Ureter (tissue), 1 donor: Measurements from ENCODE around the gene DDRGK1. TPM values are rescaled to one million over a fixed set of nuclear protein-coding genes. Genes with fewer than 3 reads are reported as not detected.
A peak's percentile ranks its signal among the peaks of the same experiment; 100 is the strongest.
"Not testable (repeated sequence)": the region's sequence is repeated elsewhere in the genome, so short reads cannot be mapped to it uniquely, and the experiment has no call there.

Experiments
- DNase-seq: peaks from one replicate; pipeline ENCODE4 v3.0.0-alpha.2; 2020; ENCODE audit warnings: low spot score
- total RNA-seq: library from RNA; stranded (reverse); gene quantifications from one replicate; pipeline ENCODE4 v1.2.4, GENCODE V29; 2023
- donor health status: DM: yes; HTN: yes; CAD: no.

DDRGK1 gene
- total RNA-seq, 1 donor from 2014 or later: 62.9 TPM

GRCh38 chr20:3215359-3215917 is 11.0 kb upstream of the DDRGK1 start:
- not testable (repeated sequence) for DNase-seq

- DNase-seq: no peak
Measured at GRCh38 chr20:3213226-3213625, 8.7 kb upstream of the DDRGK1 start.

DNA sequence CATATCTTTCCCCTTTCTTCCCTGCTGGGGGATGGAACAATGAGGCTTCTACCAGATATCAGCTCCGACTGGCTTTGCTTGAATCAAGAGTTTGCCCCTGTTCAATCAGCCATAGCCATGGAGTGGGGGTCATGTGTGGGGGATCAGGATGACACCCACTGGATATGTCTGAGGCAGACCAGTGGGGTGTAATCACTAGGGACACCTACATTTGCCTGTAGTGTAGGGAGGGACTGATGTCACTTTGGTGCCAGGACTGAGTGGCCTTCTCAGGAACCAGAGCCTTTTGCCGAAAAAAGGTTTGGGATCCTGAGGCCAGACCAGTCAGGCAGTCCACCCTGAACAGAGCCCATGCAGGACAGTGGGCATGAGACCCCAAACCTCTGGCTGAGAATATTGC is 5.9 kb upstream of the DDRGK1 start:
- no peak for DNase-seq

DNA sequence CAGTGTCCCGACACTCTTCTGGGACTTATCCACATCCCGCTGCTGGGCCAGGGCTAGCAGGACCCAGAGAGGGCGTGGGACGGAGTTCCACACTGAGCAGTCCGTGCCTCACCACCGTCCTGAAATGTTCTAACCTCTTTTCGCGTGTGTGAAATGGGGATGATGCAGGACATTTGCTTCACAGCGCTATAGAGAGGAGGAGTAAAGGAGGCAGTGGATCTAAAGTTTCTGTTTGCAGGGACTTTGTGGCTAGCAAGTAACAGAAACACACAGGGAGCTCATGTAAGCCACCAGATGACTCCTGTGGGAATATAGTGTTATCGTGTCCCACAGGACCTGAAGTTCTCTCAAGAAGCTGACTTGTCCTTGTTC is 5.5 kb upstream of the DDRGK1 start:
- DNase-seq: no peak

GRCh38 chr20:3209257-3209945 is 4.9 kb upstream of the DDRGK1 start, which contains the start of gene ITPA:
Gene ITPA (plus strand): TSS chr20:3209498. CDS start chr20:3209552, 54 bp downstream.
- DNase-seq: peak; percentile 61

DNA sequence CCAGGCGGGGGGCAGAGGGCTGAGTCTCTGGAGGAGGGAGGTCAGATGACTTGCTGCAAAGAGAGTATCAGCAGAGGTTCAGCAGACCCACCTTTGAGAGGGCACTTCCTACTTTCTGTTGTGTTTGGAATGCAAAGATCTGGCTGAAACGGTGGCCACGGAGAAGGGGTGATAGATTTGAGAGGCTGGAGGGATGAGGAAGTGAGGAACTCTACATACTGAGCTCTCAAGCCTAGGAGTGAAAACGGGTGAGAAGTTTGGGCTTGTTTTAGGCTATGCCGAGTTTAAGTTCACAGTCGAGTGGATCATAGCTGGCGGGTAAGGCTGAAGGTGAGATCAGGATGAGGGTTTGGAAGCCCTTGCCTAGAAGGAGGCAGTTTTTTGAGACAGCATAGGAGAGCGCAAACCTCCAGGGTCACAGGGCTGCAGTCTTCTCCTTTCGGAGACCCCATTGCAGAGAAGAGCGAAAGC is 4.3 kb upstream of the DDRGK1 start:
- no peak for DNase-seq

DNA sequence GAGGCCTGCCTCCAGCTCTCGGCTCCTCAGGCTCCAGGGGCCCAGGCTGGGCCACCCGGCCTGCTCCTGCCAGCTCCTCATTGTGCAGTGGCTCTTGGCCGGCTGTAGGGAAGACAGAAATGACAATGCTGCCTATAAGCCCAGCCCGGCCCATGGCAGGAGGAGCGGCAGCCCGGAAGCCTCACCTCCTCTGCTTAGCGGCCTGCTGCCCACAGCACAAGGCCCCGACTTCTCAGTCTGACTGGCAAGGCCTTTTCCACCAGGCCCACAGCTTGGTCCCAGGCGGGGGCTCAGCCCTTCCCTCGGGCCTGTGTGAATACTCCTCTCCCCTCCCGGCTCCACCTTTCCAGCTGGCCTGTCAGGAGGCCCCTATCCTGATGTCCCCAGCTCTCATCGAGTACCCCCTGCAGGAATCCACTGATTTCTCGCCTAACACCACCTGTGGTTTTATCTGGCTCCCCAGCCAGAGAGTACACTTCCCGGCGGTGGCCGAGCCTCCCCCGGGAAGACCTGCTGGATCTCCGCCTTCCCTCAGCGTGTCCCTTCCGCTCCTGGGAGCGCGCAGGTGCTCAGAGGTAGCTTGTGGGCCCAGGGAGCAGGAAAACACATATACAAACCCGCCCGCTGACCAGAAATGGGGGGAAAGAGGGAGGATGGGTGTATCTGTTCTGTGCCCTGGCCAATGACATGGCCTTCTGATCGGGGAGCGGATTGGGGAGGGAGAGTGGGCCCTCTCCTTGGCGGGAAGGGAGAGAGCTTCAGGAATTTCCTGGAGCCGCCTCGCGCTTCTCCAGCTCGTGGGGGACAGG is 963 bp downstream of the DDRGK1 start:
- no peak for DNase-seq

DNA sequence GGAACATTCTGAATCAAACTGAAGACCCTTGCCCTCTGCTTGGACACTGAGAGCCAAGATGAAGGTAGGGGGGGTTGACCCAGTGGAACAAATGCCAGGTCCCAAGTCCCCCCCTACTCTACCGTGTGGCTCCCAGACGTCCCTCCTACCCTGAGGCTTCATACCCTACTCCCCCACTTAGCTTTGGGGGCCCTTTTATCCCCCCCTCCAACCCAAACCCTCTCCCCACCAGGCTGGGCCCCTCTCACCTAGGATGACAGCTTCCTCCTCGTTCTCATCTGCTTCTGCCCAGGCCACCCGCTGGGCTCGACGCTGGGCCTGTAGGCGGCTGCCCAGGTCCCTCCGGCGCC is 1.5 kb downstream of the DDRGK1 start:
- no peak for DNase-seq

GRCh38 chr20:3199976-3200755 is 4.3 kb downstream of the DDRGK1 start:
- no peak for DNase-seq

DNA sequence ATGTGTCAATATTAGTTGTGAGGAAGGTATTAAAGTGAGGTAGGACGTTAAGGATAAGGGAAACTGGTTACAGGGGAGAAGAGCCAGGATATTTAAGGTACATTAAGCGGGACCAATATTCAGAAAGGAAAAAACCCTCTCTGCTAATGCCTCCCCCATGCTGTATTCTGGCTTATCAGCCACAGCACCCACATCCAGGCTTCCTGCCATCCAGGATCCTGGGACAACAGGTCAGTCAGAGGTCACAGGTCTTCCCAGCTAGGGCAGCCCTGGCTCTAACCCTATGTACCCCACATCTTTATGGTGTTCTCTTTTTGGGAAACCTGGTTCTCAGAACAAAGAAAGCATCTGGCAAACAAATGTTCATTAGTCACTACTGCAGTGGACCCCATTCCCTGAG is 5.3 kb downstream of the DDRGK1 start:
- no peak for DNase-seq

- DNase-seq: no peak
Measured at GRCh38 chr20:3195590-3196237, 8.8 kb downstream of the DDRGK1 start.

DNA sequence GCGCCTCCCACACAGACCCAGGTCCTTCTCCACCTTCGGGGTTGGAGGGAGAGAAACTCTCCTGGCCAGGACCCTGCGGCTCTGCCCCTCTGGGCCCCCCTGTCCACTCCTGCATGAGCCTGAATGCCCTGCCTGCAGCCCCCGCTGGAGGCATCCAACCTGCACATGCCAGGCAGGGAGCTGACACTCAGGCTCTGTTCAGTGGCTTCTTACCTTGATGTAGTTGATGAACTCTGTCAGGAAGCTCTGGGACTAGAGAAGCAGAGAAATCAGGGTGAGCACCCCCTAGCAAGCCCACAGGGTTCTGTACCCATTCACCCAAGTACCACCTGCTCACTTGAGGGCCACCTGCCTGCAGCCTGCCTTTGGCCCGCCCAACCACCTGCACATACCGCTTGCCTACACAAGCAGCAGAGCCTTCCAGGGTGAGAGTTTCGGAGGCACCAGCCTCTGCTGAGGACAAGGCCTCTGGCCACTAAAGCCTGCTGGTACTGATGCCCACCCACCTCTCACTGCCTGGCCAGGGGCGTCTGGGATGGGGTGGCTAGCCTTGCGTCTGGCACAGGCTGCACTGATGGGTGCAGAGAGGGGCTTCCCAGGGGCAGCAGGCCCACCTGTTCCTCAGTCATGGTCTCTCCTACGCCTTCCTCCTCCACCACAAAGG is 9.7 kb downstream of the DDRGK1 start:
- DNase-seq: no peak

GRCh38 chr20:3193806-3194616 is 10.5 kb downstream of the DDRGK1 start:
- DNase-seq: no peak

DNA sequence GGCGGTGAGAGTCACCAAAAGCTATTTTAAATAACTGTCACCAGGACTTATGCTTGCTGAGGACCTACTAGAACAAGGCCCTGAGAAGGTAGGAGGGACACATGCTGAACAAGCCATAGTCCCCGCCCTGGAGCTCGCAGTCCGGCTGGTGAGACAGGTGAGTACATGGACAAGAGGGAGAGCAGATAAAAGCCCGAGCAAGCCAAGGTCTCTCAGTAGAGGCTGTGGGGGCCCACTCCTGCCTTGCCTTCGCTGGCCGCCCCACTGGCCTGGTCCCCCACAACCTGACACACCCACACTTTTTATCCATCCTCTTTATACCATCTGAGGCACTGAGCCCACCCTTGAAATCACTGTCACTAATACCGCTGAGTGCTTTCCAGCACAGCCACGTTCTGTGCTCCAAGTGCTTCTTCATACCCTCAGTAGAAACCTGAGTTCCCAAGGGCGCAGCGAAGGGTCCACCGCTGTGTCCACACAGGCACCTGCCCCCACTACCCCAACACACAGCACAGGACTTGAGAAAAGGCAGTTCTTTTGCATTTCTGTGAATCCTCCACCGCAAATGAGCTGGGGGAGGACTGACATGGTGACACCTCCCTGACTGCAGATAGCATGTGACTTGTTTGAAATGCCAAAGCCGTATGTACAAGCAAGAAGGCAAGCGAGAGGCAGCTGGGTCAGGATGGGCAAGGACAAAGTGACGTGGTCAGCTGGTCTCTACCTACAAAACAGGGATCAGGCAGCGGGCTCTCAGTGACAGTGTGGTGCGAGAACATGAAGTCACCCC is 12.1 kb downstream of the DDRGK1 start:
- DNase-seq: no peak

DNA sequence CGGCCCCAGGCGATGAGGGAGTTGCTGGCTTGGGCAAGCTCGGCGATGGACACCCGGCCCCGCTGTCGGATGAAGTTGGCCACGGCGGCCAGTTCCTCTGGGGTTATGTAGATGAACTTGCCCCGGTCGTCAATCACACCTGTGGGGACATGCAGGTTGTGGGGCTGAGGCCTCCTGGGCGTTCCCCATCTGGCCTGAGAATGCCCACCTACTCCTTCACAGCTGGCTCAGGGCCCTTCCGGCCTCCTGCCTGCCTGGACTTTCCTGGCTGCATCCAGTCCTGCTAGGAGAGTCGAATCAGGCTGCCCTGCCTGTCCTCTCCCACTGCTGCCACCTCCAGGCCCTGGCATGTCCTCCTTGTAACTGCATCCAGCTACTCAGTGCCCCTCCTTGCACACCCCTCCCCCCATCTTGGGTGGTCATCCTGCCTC is 13.8 kb downstream of the DDRGK1 start:
- DNase-seq: no peak

DNA sequence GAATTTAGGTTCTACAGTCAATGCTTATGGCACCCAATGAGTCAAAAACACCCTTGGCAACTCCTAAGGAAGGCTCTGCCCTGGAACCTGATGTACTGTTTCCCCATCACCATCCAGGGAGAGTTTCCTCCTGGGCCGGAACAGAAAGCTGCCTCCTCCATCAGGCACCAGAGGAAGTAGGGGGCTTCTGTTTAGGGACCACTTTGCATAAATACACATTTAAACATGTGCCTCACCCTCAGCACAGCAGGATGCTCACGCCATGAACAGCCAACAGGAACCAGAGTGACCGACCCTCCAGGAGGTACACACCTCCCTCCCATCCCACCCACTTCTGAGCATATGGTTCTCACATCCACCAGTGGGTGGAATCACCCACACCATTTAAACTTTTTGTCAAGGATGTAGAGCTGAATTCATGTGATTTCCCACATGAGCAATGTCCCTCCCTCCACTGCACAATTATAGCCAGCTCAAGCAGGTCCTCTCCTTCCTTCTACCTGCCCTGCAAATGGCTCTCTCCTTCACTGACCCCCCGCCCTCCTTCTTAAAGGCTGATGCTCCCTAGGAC is 14.8 kb downstream of the DDRGK1 start:
- DNase-seq: no peak

- no peak for DNase-seq
Measured at GRCh38 chr20:3188823-3189413, 15.6 kb downstream of the DDRGK1 start.

DNA sequence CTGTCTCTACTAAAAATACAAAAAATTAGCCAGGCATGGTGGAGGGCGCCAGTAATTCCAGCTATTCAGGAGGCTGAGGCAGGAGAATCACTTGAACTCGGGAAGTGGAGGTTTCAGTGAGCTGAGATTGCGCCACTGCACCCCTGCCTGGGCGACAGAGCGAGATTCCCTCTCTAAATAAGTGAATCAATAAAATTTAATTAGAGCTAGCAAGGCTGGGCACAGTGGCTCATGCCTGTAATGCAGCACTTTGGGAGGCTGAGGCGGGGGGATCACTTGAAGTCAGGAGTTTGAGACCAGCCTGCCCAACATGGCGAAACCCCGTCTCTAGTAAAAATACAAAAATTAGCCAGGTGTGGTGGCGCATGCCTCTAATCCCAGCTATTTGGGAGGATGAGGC is 16.6 kb downstream of the DDRGK1 start:
- not testable (repeated sequence) for DNase-seq
